Adrenal gland (tissue), 12 donors: ENCODE results near the gene SPRY1. TPM values are rescaled to one million over a fixed set of nuclear protein-coding genes. Genes with fewer than 3 reads are reported as not detected.

Experiments
- DNase-seq, 7 donors: peaks; one replicate each; pipeline ENCODE4 v3.0.0-alpha.2; 2019 to 2020
- H3K27ac ChIP-seq, 5 donors: fragments of 200-600 bp; sonication (generic) in 4 of 5; 1 replicate in 3 of 5; 2 replicates in 2 of 5; pipeline versions ENCODE4 v1.5.1 to v1.8.0; 2016 to 2020; ENCODE audit warnings: mild to moderate bottlenecking in 1 of 5
- H3K27me3 ChIP-seq: fragments of 200-600 bp; 2 replicates; pipeline ENCODE4 v1.8.0; 2021
- H3K36me3 ChIP-seq, 2 donors: fragments of 200-600 bp; replicated peaks in 1 of 2; 1 replicate in 1 of 2; 2 replicates in 1 of 2; pipeline versions ENCODE4 v1.5.1 to v1.8.0; 2018 to 2022
- H3K4me1 ChIP-seq, 2 donors: fragments of 200-600 bp; replicated peaks in 1 of 2; 1 replicate in 1 of 2; 2 replicates in 1 of 2; pipeline versions ENCODE4 v1.5.1 to v1.8.0; 2018 to 2021
- H3K4me3 ChIP-seq, 4 donors: fragments of 200-600 bp; sonication (generic) in 3 of 4; one replicate each; pipeline ENCODE4 v1.5.1; 2016 to 2018
- H3K9me3 ChIP-seq, 3 donors: fragments of 200-600 bp; sonication (generic) in 1 of 3; replicated peaks in 1 of 3; 1 replicate in 2 of 3; 2 replicates in 1 of 3; pipeline versions ENCODE4 v1.5.1 to v1.8.0; 2016 to 2021
- POLR2A ChIP-seq, 2 donors: fragments of 450-650 bp; IDR thresholded peaks; one replicate each; pipeline ENCODE4 v1.6.1; 2017; ENCODE audit warnings: antibody characterized with exemption in 2 of 2, mild to moderate bottlenecking in 2 of 2, moderate library complexity in 1 of 2
- WGBS, 4 donors: extraction: QIAGEN DNeasy Blood & Tissue Kit in 2 of 4; methylation state at CpG; one replicate each; pipeline versions ENCODE4 v1.1.5 to v1.1.7; 2013 to 2017; 5-methylcytosine and 5-hydroxymethylcytosine counted together
- intact Hi-C, 2 donors: fragments of 100-400 bp; cut with DNase I; formaldehyde crosslinking; loops; one replicate each; pipeline versions ENCODE4 v1.14.1 to v1.15.0; 2022 to 2023
- polyA plus RNA-seq, 3 donors: library from polyadenylated mRNA; stranded (reverse); fragments of 200-250 nt in 2 of 3; fragments of 350-450 nt in 1 of 3; fragmentation: Illumina TruSeq in 1 of 3; extraction: RNeasy Lipid Tissue Mini Kit (QIAGEN cat#74804) in 1 of 3; gene quantifications; one replicate each; pipeline ENCODE4 v1.2.3, GENCODE V29; 2013 to 2014
- total RNA-seq, 9 donors: library from RNA; depleted of rRNA in 4 of 9; stranded (reverse); fragments of >200 nt in 4 of 9; fragments of 120-200 nt in 1 of 9; fragmentation: NEBNext Ultra II Directional in 1 of 9; extraction: Animal tissue kit (Norgen Biotek cat#: 25700) in 1 of 9; gene quantifications; one replicate each; pipeline versions ENCODE4 v1.1.0 to v1.2.4, GENCODE V29; 2013 to 2023
- TF ChIP-seq, protein P1 (sequence below), 6 experiments: fragments of 450-650 bp in 4 of 6; fragments of 200-600 bp in 2 of 6; sonication (generic) in 1 of 6; IDR thresholded peaks; 1 replicate in 5 of 6; 2 replicates in 1 of 6; pipeline versions ENCODE4 v1.5.1 to v1.8.0; 2016 to 2021; ENCODE audit warnings: antibody characterized with exemption in 6 of 6, mild to moderate bottlenecking in 2 of 6, moderate library complexity in 1 of 6
- donor health status: healthy with polysubstance abuse.
- donor health status: Bipolar disorder and iron deficiency.
- donor health status: DM: yes; HTN: yes; CAD: no.
- donor health status: DM: no; HTN: no; CAD: no.
- donor health status: DM: no; HTN: no; CAD: no.
- donor health status: DM: yes; HTN: yes; CAD: no.

SPRY1 gene
- total and polyA plus RNA-seq, 12 donors: 12.6 to 95.6 (median 57.4) TPM

DNA sequence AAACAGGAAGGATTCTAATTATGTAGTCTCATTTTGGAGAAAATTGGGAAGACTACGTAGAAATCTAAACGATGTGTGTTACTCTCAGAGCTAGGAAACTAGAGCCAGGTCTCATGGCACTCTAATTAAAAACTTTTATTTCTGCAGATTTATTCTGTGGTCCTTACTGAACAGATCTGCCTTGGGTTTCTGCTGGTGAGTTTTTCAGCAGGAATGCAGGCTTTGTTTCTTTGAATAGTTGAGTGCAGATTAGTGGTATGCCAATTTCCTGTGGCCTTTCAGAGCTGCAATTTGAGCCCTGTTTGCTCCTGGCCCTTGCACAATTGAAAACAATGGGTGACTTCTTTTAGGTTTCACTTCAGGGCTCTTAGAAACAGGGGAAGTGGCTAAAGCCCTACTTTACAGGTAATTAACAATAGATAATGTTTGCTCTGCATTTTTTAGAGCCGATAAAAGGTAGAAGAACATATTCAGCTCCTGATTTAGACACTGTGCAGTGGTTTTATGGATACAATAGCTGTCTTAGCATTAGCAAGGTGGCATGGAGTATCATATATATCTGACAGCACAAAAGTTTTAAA is 21.8 kb downstream of the SPRY1 start:
- Histone ChIP-seq H3K27me3 (no peaks in the 10 kb centered on the region), H3K9me3 (peaks cover 0 to 7% (median 0%) of the 10 kb centered on the region in 3 donors), H3K36me3 (no peaks in the 10 kb centered on the region), H3K4me3 (no peak overlapping the region), H3K27ac (peak overlapping the region in 1 of 5 donors; percentile 0), H3K4me1 (peaks cover 0 to 17% of the 10 kb centered on the region in 2 donors)
- intact Hi-C loops: no loop called here
- WGBS, 4 donors: 49 to 61% (median 55%) methylated on average over 3 of the region's 3 CpGs
- peak in 2 of 7 donors; percentile 16 to 31 for DNase-seq
- no peak for TF ChIP-seq POLR2A (IDR thresholded peaks at IDR 0.05)
- TF ChIP-seq, protein P1, sequence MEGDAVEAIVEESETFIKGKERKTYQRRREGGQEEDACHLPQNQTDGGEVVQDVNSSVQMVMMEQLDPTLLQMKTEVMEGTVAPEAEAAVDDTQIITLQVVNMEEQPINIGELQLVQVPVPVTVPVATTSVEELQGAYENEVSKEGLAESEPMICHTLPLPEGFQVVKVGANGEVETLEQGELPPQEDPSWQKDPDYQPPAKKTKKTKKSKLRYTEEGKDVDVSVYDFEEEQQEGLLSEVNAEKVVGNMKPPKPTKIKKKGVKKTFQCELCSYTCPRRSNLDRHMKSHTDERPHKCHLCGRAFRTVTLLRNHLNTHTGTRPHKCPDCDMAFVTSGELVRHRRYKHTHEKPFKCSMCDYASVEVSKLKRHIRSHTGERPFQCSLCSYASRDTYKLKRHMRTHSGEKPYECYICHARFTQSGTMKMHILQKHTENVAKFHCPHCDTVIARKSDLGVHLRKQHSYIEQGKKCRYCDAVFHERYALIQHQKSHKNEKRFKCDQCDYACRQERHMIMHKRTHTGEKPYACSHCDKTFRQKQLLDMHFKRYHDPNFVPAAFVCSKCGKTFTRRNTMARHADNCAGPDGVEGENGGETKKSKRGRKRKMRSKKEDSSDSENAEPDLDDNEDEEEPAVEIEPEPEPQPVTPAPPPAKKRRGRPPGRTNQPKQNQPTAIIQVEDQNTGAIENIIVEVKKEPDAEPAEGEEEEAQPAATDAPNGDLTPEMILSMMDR (IDR thresholded peaks at IDR 0.05): no peak

DNA sequence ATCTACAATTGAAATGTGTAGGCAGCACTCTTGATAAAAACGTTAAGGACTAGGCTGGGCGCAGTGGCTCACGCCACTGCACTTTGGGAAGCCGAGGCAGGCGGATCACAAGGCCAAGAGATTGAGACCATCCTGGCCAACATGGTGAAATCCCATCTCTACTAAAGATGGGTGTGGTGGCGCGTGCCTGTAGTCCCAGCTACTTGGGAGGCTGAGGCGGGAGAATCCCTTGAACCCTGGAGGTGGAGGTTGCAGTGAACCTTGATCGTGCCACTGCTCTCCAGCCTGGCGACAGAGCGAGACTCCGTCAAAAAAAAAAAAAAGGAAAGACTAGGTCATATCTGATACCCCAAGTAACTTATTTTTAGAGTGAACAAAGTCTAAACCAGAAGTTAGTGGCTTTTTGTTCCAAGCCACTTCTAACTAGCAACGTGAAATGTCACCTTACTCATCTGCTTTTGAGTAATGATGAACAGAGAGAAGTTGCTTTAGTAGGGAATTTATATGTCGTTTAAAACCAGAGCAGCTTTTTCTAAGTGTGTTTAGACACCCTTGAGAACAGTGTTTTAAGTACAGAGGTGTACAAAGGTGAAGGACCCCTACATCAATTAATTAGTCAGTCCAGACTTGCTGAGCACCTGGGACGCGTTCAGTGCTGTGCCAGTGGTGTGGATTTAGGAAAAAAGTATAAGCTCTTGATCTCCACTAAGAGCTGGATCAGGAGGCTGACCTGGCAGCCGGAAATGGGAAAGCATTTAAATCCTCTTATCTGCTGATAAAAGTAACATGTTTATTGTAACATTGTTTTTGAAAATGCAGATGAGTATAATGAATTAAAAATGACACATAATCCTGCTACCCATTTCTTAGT is 23.5 kb downstream of the SPRY1 start:
- peaks cover 0 to 17% of the 10 kb centered on the region in 2 donors for H3K4me1 ChIP-seq
- H3K36me3 ChIP-seq: no peaks in the 10 kb centered on the region
- H3K27me3 ChIP-seq: no peaks in the 10 kb centered on the region
- peaks cover 0 to 7% (median 0%) of the 10 kb centered on the region in 3 donors for H3K9me3 ChIP-seq
- WGBS, 4 donors: 82 to 86% (median 85%) methylated on average over 17 of the region's 17 CpGs
- no peak for TF ChIP-seq POLR2A (IDR thresholded peaks at IDR 0.05)
- TF ChIP-seq, protein P1 (IDR thresholded peaks at IDR 0.05): no peak
- DNase-seq: no peak
- no peak overlapping the region for H3K27ac ChIP-seq
- intact Hi-C loops: no loop called here
- H3K4me3 ChIP-seq: no peak overlapping the region

DNA sequence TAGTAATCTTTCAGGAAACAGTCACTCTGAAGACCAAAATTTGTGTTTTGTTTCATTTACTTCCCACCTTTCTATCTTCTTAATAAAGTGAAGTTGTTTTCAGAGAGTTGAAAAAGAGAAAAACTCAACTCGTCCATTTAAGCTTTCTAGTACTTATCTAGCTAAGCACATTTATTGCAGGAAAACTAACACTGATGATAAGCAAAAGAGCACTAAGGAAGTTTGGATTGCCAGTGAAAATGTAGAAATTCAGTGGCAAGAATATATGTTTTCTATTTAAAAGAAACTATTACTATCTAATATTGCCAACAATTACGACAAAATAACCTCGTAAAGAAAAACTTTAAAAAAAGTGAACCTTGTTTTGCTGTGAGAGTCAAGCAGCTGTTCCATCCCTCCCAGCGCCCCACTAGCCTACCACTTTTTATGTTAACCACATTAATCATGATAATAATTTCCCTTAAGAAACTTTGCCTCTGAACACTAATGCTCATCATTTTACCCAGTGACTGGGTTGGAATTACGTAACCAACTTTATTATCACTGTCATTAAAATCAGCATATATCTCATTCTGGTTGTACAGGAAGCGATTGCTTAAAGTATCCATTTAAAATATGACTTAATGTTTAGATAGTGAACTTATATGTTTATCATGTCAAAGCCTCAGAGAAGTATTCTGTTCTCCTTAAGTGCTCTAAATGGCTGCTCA is 24.8 kb downstream of the SPRY1 start:
- no peaks in the 10 kb centered on the region for H3K27me3 ChIP-seq
- 66 to 75% (median 71%) methylated on average over 6 of the region's 6 CpGs for WGBS, 4 donors
- intact Hi-C loops: no loop called here
- peaks cover 0 to 7% (median 0%) of the 10 kb centered on the region in 3 donors for H3K9me3 ChIP-seq
- no peaks in the 10 kb centered on the region for H3K36me3 ChIP-seq
- DNase-seq: no peak
- H3K27ac ChIP-seq: no peak overlapping the region
- no peak overlapping the region for H3K4me3 ChIP-seq
- no peak for TF ChIP-seq POLR2A (IDR thresholded peaks at IDR 0.05)
- TF ChIP-seq, protein P1 (IDR thresholded peaks at IDR 0.05): no peak
- peaks cover 0 to 9% of the 10 kb centered on the region in 2 donors for H3K4me1 ChIP-seq
